Gastrocnemius medialis (tissue), 4 donors: Measurements from ENCODE around the gene FKBP6.
A peak's percentile ranks its signal among the peaks of the same experiment; 100 is the strongest.

Experiments used
- POLR2A ChIP-seq, 2 donors: fragments of 450-650 bp; IDR thresholded peaks; one replicate each; pipeline ENCODE4 v1.6.1; 2017; ENCODE audit warnings: antibody characterized with exemption in 2 of 2, mild to moderate bottlenecking in 2 of 2, moderate library complexity in 2 of 2
- TF ChIP-seq, protein P1 (sequence below), 5 experiments: fragments of 450-650 bp in 3 of 5; fragments of 200-600 bp in 2 of 5; sonication (generic) in 2 of 5; IDR thresholded peaks in 4 of 5; conservative IDR thresholded peaks in 1 of 5; 1 replicate in 4 of 5; 2 replicates in 1 of 5; pipeline ENCODE4 v1.5.1; 2016 to 2019; ENCODE audit warnings: antibody characterized with exemption in 5 of 5, mild to moderate bottlenecking in 3 of 5, moderate library complexity in 3 of 5

DNA sequence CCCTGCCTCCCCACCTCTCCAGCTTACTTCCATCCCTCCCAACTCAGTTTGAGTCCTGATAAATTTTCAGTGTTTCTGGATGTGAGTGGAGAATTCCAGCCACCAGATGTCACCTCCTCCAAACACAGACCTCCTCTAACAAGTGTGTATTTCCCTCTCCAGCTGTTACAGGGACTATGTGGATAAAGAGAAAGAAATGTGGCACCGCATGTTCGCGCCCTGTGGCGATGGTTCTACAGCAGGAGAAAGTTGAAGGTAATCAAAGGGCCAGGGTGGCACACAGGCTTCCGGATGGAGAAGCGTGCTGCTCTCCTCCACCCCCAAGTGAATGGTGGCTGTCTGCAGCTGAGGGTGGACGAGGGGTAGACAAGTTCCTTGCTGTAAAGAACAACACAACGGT, 14.7 kb downstream of the FKBP6 start:
- TF ChIP-seq, protein P1, sequence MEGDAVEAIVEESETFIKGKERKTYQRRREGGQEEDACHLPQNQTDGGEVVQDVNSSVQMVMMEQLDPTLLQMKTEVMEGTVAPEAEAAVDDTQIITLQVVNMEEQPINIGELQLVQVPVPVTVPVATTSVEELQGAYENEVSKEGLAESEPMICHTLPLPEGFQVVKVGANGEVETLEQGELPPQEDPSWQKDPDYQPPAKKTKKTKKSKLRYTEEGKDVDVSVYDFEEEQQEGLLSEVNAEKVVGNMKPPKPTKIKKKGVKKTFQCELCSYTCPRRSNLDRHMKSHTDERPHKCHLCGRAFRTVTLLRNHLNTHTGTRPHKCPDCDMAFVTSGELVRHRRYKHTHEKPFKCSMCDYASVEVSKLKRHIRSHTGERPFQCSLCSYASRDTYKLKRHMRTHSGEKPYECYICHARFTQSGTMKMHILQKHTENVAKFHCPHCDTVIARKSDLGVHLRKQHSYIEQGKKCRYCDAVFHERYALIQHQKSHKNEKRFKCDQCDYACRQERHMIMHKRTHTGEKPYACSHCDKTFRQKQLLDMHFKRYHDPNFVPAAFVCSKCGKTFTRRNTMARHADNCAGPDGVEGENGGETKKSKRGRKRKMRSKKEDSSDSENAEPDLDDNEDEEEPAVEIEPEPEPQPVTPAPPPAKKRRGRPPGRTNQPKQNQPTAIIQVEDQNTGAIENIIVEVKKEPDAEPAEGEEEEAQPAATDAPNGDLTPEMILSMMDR (IDR thresholded peaks at IDR 0.05 in 4 of 5, conservative IDR thresholded peaks at IDR 0.05 in 1 of 5) = peak; percentile 42 to 70 (median 66)
- no peak for TF ChIP-seq POLR2A (IDR thresholded peaks at IDR 0.05)
